ENCODE measurements around the gene STAP2.

The STAP2 gene

GRCh38 chr19:4370418-4371041 lies 31.9 kb upstream of the STAP2 start:
- no peak for DNase-seq (ENCODE audit: low spot score)

GRCh38 chr19:4369888-4370260 lies 31.2 kb upstream of the STAP2 start:
- peak; percentile 76 for DNase-seq (ENCODE audit: low spot score)

DNA sequence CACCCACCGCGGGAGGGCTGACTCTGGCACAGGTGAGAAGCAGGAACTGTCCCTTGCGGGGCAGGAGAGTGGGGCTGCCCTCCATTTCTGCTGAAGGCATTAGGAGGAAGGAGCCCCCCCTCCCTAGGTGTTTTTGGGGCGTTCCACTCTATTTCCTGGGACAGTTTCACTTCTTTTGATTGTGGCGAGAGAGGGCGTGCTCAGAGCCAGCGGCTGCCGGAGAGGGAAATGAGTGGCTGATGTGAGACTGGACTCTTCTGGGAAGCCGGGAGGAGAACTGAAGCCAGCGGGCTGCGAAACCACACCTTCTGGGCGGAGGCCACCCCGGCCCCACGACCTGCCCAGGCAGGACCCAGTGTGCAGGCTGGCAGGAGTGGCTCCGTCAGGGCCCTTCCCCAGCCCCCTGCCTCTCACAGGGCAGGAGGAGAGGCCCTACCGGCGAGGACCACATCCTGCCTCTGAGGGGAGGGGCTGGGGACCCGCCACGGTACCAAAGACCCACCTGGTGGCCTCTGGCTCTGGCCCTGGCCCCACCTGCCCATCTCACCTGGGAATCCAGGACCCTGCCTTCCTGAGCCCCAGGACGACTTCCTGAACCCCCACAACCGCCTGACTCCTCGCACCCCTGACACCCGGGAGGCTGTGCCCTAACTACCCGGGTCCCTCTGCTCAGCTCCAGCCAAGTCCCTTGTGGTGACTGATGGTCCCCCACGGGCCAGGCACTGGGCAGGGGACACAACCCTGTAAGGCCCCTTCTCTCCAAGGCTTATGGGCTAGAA lies 30.7 kb upstream of the STAP2 start:
- DNase-seq (ENCODE audit: low spot score): peak; percentile 75

DNA sequence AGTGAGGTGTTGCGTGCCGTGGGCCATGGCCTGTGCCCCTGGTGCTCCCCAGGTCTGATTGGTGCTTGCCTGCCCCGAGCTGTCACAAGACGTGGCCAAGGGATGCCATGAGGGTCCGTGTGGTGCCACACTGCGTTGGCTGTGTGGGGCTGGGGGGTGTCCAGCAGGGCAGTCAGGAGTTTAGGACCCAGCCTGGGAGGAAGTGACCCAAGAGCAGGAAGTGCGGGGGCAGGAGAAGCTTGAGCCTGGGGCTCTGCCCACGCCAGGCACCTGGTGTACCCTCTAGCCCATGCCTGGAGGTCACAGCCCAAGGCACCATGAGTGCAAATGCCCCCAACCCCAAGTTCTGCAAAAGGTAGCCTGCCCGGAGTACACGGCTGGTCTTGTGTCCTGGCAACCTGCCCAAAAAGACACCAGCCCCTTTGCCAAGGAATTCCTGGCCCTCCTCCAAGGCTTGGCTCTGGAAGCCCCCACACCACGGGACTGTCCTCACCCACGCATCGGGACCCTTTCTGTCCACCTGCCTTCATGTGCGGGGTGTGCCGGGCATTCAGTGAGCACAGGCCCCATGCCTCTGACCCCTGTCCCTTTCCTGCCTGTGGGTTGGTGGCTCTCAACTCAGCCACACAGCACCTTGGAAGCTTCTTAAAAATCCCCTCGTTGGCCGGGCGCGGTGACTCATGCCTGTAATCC lies 29.6 kb upstream of the STAP2 start:
- no peak for DNase-seq (ENCODE audit: low spot score)

- no peak for DNase-seq (ENCODE audit: low spot score)
These were observed 29.1 kb upstream of the STAP2 start for GRCh38 chr19:4367781-4368127.

DNA sequence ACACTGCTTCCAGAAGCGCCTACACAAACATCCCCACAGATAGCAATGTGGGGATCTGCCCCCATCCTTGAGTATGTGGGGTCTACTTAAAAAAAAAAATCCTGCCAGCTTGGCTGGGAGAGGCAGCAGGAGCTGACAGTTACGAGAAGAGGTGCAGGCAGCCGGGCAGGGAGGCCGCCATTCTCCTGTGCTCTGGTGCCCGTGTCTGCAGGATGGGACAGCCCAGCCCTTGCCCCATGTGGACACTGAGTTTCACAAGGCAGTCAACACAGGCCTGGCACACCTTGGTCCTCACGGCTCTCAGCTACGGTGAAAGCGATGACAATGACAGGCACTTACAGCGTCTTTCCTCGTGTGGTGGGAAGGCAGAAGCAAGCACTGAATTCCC lies 28.7 kb upstream of the STAP2 start:
- no peak for DNase-seq (ENCODE audit: low spot score)

DNA sequence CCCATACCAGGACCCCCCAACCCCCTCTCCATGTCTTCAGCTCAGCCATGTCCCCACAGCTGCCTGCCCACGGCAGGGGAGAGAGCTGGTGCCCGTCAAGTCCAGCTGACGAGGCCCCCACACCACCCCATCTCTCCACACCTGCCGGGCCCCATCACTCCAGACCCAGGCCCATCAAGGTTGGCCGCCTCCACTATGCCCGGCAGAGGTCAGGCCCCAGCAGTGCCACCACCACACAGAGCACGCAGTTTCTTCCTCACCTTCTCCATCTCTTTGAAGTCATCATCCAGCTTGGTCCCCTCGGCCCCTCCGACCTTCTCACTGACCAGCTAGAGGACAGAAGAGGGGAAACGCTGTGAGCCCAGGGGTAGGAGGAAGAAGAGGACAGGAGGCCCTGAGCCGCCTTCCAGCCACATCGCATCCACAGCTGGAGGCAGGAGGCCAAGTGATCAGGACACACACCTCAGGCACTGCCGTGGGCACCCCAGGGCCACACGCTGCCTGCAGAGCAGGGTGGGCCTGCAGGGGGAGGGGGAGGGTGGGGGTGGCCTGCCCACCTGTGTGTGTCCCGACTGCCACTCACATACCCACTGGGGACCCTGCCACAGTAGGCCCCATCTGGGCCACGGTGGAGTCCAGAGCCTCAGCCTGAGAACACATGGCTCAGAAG lies 28.2 kb upstream of the STAP2 start:
- DNase-seq (ENCODE audit: low spot score): no peak

DNA sequence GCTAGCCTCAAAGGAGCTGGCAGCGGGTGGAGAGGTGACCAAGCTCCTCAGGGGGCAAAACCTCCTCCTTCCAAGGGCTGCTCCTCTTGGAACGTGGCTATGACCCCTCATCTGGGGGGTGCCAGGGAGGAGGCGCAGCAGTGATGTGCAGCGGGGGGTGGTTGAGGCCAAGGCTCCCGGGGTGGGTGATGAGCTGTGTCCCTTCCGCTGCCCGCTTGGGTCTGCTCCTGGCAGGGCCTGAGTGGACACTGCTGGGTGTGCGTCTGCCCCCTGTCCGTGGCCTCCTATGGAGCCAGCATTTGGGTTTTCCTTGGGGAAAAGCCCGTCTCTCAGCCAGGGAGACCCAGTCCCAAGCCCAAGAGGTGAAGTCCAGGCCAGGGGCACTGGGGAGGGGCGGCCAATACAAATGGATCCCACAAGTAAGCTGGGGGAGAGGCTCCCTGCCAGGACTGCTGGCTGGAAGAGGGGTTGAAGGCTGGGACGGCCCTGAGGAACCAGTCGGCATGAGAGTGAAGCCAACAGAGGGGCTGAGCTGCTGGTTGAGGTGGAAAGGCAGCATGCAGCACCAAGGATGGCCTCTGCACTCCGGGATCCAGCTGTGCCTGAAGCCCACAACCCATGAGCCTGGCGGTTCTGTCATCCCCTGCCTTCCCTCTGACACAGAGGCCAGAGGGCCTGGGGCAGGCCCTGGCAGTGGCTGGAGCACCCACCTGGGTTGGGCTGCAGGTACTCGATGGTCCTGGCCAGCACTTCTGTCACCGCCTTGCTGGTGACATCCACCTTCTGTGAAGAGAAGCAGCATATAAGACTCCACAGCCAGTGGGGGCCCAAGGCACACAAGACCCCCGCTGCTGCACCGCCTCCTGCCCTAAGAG lies 27.4 kb upstream of the STAP2 start:
- no peak for DNase-seq (ENCODE audit: low spot score)

GRCh38 chr19:4365341-4365740 lies 26.7 kb upstream of the STAP2 start:
- no peak for DNase-seq (ENCODE audit: low spot score)

- DNase-seq (ENCODE audit: low spot score): no peak
These were observed 25.1 kb upstream of the STAP2 start for GRCh38 chr19:4363571-4364304.

- no peak for DNase-seq (ENCODE audit: low spot score)
These were observed 24.4 kb upstream of the STAP2 start for GRCh38 chr19:4362831-4363545.

DNA sequence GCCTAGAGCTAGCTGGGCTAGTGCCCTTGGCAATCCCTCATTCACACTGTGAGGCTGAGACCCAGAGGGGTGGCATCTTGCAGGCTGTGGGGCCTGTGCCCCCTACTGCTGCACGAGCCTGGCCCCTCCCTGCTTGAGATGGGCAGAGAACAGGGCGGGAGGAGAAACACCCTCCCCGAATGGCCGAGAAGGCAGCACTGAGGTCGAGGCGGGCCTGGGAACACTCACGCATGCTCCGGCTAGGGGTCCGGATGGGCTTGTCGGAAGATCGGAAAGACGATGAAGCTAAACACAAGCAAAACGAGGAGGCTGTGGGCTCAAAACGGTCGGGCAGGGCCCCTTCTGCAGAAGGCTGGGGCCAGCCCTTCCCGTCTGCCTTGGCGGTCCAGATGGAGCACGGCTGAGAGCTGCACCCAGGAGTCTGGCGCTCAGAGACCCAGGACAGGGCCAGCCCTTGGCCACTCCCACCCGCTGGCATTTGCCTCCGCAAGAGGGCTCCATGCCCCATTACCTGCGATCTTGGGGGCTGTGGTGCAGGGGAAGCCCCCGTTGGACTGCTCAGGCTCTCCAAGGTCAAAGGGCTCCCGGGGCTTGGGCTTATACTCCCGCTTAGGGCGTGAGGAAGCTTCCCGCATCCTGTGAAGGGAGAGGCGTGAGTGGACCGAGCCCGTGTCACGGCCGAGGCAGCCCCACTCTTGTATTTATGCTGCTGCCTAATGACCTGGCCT lies 23.6 kb upstream of the STAP2 start:
- no peak for DNase-seq (ENCODE audit: low spot score)

DNA sequence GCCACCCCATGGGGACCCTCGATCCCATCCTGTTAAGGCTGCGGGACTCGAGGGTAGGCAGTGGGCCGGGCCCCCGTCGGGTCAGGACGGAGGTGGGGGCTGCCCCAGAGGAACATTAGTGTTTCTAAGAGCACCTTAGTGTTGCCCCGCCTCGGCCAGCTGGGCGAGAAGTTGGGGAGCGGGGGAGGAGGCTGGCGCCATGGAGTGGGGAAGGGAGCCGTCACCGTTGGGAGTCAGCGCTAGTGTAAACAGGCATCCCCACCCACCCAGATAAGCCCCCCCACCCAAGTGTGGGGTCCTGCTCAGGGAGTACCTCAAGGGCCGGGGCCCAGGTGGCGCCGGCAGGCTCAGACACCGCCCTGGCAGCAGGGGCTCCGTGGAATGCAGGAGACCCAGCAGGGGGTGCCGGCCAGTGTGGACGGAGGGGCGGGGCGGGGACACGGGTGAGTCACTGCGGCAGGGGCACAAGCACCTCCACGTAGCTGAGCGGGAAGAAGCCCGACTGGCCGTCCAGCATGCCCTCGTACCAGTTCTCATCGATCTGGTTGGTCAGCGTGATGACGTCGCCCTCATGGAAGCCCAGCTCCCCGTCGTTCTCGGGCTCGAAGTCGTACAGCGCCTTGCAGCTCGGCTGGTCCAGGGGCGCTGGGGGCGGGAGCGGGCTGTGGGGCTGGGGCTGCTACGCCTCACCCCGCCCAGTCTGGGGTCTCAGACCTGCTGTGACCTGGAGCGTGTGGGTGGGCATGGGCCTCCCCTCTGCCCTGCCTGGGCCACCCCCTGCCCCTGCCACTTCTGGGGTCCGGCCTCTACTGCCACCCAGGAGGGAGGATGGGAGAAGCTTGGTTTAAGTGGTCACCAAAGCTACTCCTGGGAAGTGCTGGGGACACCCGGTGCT lies 22.8 kb upstream of the STAP2 start:
- DNase-seq (ENCODE audit: low spot score): no peak

- no peak for DNase-seq (ENCODE audit: low spot score)
These were observed 22.1 kb upstream of the STAP2 start for GRCh38 chr19:4360641-4361151.

DNA sequence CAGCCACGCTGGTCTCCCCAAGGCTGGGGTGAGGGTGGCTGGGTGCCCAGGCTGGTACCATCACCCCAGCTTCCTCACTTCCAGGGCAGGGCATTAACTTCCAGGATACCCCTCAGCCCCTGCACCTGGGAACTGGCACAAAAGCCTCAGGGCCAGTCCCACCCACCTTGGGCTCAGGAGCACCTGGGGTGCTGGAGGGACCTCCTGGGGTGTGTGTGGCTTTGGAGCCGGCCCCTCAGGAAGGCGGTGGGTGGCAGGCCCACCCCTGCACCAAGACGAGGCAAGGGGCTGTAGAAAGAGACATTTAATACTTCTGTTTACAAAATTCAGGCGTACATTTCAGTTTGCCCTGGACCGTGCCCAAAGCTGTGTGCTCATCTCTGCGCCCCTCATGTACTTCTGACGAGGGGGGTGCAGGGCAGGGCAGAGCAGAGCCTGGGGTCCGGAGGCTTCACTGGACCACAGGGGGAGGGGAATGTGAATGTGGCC lies 21.5 kb upstream of the STAP2 start:
- DNase-seq (ENCODE audit: low spot score): no peak

DNA sequence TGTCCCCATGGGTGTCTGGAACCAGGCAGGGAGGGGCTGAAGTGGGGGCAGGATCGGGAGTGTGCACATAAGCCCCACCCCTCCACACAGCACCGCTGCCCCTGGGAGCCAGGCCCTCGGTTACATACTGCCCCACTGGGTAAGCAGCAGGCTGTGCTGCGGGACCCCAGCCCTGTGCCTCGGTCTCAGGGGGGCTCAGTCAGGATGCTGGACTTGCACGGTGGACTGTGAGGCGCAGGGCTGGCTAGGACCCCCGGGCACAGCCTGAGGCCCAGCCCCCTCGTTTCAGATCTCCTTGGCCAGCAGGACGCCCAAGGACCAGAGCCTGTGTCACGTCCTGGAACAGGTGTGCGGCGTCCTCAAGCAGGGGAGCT lies 21.0 kb upstream of the STAP2 start:
- DNase-seq (ENCODE audit: low spot score): no peak

DNA sequence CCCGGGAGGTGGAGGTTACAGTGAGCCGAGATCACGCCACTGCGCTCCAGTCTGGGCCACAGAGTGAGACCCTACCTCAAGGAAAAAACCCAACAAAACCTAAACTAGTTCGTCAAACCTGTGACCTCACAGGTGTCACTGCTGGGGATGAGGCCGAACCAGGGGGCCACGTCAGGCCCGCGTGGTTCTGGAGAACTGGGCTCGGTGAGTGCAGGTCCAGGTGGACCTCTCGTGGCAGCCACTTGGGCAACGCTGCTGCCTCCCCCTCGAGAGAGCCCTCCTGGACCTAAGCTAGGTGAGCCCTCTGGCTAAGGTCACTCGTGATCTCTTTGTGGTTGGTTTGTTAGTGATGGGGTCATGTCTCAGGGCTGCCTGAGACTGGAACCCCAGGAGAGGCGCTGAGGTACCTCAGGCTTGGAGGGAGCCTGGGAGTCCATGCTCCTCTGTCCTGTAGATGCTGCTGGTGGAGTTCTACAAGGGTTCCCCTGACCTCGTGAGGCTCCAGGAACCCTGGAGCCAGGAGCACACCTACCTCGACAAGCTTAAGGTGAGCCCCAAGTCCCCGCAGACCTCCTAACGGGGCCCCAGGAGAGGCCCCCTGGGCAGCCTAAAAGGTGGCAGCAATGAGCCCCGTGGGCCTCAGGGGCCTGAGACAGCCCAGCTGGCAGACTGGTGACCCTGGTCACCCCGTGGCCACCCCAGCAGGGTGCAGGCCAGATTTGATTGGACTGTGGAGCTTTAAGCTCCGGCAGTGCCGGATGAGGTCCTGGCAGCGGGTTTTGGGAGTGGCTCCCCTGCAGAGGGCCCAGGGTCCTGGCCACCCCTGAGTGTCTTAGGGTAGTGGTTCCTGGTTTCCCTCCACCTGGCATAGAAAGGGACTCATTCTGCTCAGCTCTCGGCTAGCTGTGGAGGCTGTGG lies 20.3 kb upstream of the STAP2 start:
- no peak for DNase-seq (ENCODE audit: low spot score)

Measured in CD4-positive, alpha-beta T cell treated with Interleukin-15 for 4 hours (primary cell).